IPS-15b (cell line): ENCODE results near the gene UTS2R.
"Not testable (repeated sequence)": the region's sequence is repeated elsewhere in the genome, so short reads cannot be mapped to it uniquely, and the experiment has no call there.

Experiments
- H3K27me3 ChIP-seq: one replicate; pipeline ENCODE4 v1.6.1; 2013; ENCODE audit warnings: low read length; ENCODE audit not compliant: control insufficient read depth, insufficient read depth
- H3K36me3 ChIP-seq: one replicate; pipeline ENCODE4 v1.6.1; 2013; ENCODE audit warnings: low read length; ENCODE audit not compliant: control insufficient read depth, insufficient read depth
- H3K4me1 ChIP-seq: one replicate; pipeline ENCODE4 v1.6.1; 2013; ENCODE audit warnings: mild to moderate bottlenecking, low read length; ENCODE audit not compliant: control insufficient read depth, insufficient read depth
- H3K4me3 ChIP-seq: one replicate; pipeline ENCODE4 v1.5.1; 2013; ENCODE audit warnings: low read depth, low read length
- H3K9ac ChIP-seq: one replicate; pipeline ENCODE4 v1.6.1; 2013; ENCODE audit warnings: low read depth, mild to moderate bottlenecking, low read length
- H3K9me3 ChIP-seq: one replicate; pipeline ENCODE4 v1.6.1; 2013; ENCODE audit warnings: mild to moderate bottlenecking, low read length; ENCODE audit not compliant: control insufficient read depth, insufficient read depth

Gene UTS2R

DNA sequence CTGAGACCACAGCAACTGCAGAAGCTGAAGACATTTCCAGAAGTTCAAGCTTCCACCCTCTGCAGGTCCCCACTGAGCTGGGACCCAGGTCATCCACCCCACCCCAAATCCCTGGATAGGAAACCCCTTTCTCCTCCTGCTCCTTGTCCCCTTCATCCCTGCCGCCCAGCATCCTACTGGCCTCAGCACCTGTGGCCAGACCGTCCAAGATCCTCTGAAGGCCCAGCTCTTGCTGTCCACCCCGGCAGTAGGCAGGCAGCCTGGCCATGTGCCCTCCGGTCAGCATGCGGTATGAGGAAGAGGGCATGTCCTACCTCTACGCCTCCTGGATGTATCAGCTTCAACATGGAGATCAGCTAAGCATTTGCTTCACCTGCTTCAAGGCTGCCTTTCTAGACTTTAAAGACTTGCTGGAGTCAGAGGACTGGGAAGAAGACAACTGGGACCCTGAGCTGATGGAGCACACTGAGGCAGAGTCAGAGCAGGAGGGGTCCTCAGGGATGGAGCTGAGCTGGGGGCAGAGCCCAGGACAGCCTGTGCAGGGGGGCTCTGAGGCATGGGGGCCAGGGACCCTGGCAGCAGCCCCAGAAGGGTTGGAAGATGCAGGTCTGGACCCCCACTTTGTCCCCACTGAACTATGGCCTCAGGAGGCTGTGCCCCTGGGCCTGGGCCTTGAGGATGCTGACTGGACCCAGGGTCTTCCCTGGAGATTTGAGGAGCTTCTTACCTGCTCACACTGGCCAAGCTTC, 9.5 kb upstream of the UTS2R start:
- Histone ChIP-seq H3K27me3 (peaks cover 3% of the 10 kb centered on the region), H3K4me1 (no peaks in the 10 kb centered on the region), H3K36me3 (no peaks in the 10 kb centered on the region), H3K4me3 (no peak overlapping the region), H3K9ac (no peak overlapping the region), H3K9me3 (no peaks in the 10 kb centered on the region)

DNA sequence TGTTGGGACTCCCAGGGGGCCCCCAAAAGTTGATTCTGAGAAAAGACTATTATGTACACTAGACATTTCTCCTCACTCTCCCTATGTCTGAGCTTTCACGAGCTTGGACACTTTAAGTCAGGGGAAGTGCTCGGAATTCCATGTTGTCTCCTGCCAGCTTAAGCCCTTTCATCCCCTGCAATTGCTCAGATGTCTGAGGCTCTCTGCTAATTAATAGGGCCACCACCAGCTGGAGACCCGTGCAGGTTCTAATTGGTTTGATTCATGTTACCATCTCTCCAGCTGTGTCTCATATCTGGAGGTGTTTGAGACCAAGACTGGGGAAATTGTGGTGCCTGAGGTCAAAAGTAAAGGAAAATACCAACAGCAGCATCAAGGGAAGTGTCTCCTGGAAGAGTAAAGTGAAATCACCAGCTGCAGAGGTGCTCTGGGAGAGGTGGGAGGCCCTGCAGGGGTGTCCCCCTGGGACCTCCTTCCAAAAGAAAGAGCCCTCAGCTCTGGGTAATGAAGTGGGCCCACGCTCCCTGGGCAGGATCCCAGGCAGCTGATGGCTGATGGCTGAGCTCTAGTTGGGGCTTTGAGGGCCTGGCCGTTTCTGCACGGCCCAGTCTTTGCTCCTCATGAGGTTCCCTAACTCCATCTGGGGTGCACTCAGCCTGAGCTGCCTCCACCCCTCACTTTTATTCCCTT, 5.8 kb upstream of the UTS2R start:
- Histone ChIP-seq H3K9me3 (no peaks in the 10 kb centered on the region), H3K4me1 (no peaks in the 10 kb centered on the region), H3K27me3 (peaks cover 8% of the 10 kb centered on the region), H3K9ac (no peak overlapping the region), H3K36me3 (no peaks in the 10 kb centered on the region), H3K4me3 (no peak overlapping the region)

DNA sequence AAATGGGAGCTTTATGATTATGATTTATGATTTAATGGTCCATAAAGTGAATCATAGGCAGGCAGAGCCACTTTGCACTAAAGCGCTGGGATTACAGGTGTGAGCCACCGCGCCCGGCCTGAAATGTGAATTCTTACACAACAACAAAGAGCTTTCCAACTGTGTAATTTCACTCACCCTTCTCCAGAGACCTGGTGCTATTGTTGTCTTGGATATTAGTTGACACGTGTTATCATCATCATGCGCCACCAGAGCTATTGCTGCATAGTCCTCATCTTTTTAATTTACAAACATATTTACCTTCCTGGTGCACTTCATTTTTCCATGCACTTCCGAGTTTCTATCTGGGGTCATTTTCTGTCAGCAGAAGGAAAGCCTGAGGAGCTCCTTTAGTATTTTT, 4.8 kb upstream of the UTS2R start:
- H3K4me3 ChIP-seq = no peak overlapping the region
- peaks cover 14% of the 10 kb centered on the region for H3K27me3 ChIP-seq
- no peak overlapping the region for H3K9ac ChIP-seq
- H3K9me3 ChIP-seq = no peaks in the 10 kb centered on the region
- no peaks in the 10 kb centered on the region for H3K4me1 ChIP-seq
- no peaks in the 10 kb centered on the region for H3K36me3 ChIP-seq

DNA sequence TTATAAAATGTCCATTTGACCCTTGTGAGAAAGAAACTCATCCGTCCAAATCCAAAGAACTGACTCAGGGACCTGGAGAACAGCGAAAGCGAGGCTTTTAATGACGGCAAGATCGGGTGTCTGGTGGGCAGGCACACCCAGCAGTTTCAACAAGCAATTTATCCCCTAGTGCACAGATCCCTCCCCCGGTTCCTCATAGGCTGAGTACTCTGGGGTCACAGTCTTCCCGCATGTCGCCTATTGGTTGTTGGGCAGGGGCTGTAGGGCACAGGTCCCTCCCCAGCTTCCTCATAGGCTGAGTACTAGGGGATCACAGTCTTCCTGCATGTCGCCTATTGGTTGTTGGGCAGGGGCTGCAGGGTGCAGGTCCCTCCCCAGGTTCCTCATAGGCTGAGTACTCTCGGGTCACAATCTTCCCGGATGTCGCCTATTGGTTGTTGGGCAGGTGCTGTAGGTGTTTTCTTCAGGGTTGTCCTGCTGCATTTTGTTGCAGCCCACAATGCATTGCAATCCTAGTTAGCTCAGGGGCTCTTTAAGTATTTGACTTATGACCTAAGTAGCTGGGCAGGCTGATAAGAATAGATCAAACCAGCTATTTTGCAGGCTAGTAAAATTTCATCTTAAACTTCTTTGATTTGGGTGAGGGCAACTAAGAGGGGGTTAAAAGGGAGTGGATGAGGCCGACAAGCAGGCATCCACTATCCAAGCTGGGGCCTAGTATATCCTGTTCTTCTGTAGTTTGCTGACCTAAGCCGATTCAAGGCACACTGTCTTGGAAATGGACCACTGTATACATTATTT, 3.6 kb upstream of the UTS2R start:
- H3K36me3 ChIP-seq = no peaks in the 10 kb centered on the region
- H3K9me3 ChIP-seq = no peaks in the 10 kb centered on the region
- H3K27me3 ChIP-seq = peaks cover 23% of the 10 kb centered on the region
- H3K9ac ChIP-seq = no peak overlapping the region
- no peaks in the 10 kb centered on the region for H3K4me1 ChIP-seq
- H3K4me3 ChIP-seq = no peak overlapping the region

DNA sequence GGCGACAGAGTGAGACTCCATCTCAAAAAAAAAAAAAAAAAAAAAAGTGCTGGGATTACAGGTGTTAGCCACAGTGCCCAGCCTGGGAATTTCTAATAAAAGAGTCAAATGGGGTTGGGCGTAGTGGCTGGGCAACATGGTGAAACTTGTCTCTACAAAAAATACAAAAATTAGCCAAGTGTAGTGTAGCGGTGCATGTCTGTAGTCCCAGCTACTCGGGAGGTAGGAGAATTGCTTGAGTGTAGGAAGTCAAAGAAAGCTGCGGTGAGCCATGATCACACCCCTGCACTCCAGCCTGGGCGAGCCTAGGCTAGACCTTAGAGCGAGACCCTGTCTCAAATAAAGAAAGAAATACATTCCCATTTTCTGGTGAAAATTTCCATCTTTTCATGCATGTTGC, 2.4 kb upstream of the UTS2R start:
- no peaks in the 10 kb centered on the region for H3K4me1 ChIP-seq
- H3K36me3 ChIP-seq = no peaks in the 10 kb centered on the region
- H3K27me3 ChIP-seq = peaks cover 23% of the 10 kb centered on the region
- no peak overlapping the region for H3K9ac ChIP-seq
- H3K9me3 ChIP-seq = no peaks in the 10 kb centered on the region
- H3K4me3 ChIP-seq = no peak overlapping the region

DNA sequence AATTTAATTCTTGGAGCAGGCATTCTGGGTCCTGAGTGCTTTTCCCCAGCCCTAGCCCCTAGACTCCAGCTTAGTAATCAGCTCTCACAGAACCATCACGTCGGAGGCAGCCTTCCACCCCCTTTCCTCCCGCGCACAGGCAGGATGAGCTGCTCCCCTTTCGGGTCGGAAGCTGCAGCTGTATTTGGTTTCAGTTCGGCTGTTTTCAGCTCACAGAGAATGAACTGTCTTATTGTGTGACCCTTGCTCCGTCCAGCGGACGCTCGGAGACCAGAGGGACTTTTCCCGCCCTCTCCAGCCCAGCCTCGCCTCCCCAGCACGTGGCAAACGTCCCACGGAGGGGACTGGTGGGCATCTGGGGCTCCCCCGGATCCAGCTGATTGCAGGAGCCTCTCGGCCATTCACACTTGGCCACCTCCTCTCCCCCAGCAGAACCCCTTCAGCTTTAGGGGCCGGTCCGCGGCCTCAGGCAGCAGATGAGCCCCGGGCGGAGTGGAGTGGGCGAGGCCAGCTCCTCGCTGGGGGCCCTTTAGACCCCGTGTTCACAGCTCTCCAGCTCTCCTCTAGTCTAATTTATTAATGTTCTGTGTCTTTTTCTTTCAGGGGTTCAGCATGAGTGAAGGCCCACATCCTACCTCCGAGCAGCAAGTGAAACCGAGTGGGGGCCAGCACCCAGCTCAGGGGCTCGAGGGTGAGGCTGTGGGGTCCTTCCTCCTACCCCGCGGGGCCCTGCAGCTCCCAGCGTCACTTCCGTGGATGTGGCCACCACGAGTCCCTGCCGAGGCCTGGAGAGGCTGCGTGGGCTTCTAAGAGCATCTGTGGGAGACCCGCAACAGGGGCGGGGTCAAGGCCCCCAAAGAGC, 863 bp upstream of the UTS2R start:
- peaks cover 23% of the 10 kb centered on the region for H3K27me3 ChIP-seq
- no peaks in the 10 kb centered on the region for H3K36me3 ChIP-seq
- no peaks in the 10 kb centered on the region for H3K9me3 ChIP-seq
- H3K4me3 ChIP-seq = peak overlapping the region; percentile 30
- H3K4me1 ChIP-seq = no peaks in the 10 kb centered on the region
- no peak overlapping the region for H3K9ac ChIP-seq

DNA sequence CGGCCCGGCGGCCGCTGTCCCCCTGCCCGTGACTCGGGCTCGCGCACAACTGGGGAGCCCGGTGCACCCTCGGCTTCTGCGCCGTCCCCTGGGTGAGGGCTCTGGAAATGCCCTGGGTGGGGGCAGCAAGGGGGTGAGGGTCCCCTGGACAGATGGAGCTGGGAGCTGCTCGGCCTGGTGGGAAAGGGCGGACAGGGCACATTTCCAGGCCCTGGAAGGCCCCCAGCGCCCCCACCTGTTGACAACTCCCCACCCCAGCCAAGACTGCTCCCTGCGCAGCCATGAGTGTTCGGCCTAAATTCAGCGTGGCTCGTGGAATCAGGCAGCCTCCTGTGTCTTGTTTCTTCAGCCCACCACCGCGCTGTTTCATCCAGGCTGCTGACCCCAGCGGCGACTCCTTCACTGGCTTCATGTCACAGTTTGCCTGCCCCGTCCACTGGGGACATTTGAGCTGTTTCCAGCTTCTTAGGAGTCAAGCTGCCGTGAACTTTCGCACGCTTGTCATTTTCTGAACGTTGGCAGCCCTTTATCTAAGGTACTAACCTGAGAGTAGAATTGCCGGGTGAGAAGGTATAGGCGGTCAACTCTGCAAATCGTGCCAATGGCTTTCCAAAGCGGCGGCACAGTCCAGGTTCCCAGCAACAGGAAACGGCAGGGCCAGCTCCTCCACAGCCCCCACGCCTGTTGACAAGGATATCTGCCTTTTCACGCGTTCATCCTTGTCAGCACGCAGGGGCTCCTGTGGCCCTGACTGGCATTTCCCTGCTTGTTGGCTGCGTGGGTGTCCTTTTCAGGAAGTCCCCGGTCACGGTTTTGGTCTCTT, 895 bp downstream of the UTS2R start:
- H3K27me3 ChIP-seq = peaks cover 23% of the 10 kb centered on the region
- H3K36me3 ChIP-seq = no peaks in the 10 kb centered on the region
- H3K9me3 ChIP-seq = no peaks in the 10 kb centered on the region
- H3K4me1 ChIP-seq = no peaks in the 10 kb centered on the region
- H3K9ac ChIP-seq = no peak overlapping the region
- peak overlapping the region; percentile 13 for H3K4me3 ChIP-seq

DNA sequence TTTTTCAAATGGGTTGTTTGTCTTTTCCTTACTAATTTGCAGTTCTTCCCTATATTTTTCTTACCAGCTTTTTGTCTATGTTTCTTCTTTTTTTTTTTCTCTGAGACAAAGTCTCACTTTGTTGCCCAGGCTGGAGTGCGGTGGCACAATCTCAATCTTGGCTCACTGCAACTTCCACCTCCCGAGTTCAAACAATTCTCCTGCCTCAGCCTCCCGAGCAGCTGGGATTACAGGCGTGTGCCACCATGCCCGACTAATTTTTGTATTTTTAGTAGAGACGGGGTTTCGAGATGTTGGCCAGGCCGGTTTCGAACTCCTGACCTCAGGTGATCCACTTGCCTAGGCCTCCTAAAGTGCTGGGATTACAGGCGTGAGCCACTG, 1.5 kb downstream of the UTS2R start:
- not testable (repeated sequence) for H3K9ac ChIP-seq, H3K4me1 ChIP-seq, H3K4me3 ChIP-seq, H3K9me3 ChIP-seq, H3K36me3 ChIP-seq
- peaks cover 23% of the 10 kb centered on the region for H3K27me3 ChIP-seq

DNA sequence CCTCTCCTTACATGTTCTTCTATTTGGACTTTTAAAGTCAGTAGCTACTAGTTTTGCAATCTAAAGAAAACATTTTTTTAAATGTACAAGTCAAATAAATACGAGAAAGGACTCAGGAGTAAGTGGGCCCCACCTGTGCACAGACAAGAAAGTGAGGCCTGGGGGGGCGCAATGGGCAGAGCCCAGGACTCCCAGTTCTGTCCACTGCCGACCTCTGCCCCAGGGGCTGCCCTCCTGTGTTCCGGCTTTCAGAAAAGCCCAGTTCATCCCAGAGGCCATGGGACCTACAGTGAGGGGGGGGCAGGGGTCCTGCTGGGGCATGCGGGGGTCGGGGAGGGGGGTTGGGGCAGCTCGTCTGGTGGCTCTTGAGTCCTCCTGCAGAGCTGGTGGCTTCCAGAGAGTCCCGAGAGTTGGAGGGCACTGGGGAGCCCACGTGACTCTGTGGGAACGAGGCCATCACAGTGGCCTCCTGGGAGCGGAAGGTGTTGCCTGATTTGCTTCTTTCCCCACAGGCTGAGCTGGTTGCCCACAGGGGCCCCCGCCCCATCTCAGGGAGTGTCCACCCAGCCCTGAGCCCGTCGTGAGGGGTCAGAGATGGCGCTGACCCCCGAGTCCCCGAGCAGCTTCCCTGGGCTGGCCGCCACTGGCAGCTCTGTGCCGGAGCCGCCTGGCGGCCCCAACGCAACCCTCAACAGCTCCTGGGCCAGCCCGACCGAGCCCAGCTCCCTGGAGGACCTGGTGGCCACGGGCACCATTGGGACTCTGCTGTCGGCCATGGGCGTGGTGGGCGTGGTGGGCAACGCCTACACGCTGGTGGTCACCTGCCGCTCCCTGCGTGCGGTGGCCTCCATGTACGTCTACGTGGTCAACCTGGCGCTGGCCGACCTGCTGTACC, 2.4 kb downstream of the UTS2R start:
- Histone ChIP-seq H3K27me3 (peaks cover 23% of the 10 kb centered on the region), H3K4me3 (no peak overlapping the region), H3K9me3 (no peaks in the 10 kb centered on the region), H3K4me1 (no peaks in the 10 kb centered on the region), H3K9ac (no peak overlapping the region), H3K36me3 (no peaks in the 10 kb centered on the region)

DNA sequence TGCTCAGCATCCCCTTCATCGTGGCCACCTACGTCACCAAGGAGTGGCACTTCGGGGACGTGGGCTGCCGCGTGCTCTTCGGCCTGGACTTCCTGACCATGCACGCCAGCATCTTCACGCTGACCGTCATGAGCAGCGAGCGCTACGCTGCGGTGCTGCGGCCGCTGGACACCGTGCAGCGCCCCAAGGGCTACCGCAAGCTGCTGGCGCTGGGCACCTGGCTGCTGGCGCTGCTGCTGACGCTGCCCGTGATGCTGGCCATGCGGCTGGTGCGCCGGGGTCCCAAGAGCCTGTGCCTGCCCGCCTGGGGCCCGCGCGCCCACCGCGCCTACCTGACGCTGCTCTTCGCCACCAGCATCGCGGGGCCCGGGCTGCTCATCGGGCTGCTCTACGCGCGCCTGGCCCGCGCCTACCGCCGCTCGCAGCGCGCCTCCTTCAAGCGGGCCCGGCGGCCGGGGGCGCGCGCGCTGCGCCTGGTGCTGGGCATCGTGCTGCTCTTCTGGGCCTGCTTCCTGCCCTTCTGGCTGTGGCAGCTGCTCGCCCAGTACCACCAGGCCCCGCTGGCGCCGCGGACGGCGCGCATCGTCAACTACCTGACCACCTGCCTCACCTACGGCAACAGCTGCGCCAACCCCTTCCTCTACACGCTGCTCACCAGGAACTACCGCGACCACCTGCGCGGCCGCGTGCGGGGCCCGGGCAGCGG, 3.2 kb downstream of the UTS2R start:
- Histone ChIP-seq H3K4me3 (no peak overlapping the region), H3K9me3 (no peaks in the 10 kb centered on the region), H3K27me3 (peaks cover 20% of the 10 kb centered on the region), H3K4me1 (no peaks in the 10 kb centered on the region), H3K9ac (no peak overlapping the region), H3K36me3 (no peaks in the 10 kb centered on the region)
